K562 (cell line): Measurements from ENCODE around the gene TFF1. TPM values are rescaled to one million over a fixed set of nuclear protein-coding genes. Genes with fewer than 3 reads are reported as not detected.
A peak's percentile ranks its signal among the peaks of the same experiment; 100 is the strongest.

ENCODE experiments used
- ATAC-seq: fragments of 200-7000 bp; cut with Tn5 transposase; 3 replicates; pipeline ENCODE4 v1.9.1; 2020; ENCODE audit warnings: moderate library complexity
- BruUV-seq: library from RNA; stranded (reverse); fragments of 400-500 nt; replicated peaks from 2 replicates; lab custom pipeline; 2021; lab: Mats Ljungman, UMichigan
- CTCF ChIA-PET: fragments of 300-600 bp; formaldehyde crosslinking; extraction: SDS; loops from one replicate; lab custom pipeline; 2021; ENCODE audit warnings: low intra/inter-chr PET ratio; lab: Yijun Ruan, JAX
- POLR2A ChIA-PET: fragments of 300-600, 350-650 bp; sonication (Branson Sonifier 250); formaldehyde crosslinking; extraction: SDS; loops from one replicate; lab custom pipeline; 2021; ENCODE audit warnings: antibody characterized with exemption, inconsistent platforms; lab: Yijun Ruan, JAX
- DNase-seq, 4 experiments: peaks; one replicate each; pipeline versions ENCODE4 v3.0.0 to v3.0.0-alpha.2; 2011 to 2018; ENCODE audit warnings: low spot score in 3 of 4, mixed read lengths in 3 of 4; ENCODE audit errors: extremely low read depth in 1 of 4
- FAIRE-seq: peaks from 2 replicates; lab custom pipeline; 2011; peaks lifted over from hg19 to GRCh38; lab: Jason Lieb, UNC
- H2AFZ ChIP-seq: 2 replicates; pipeline ENCODE4 v1.6.0; 2011; ENCODE audit warnings: low read depth, low read length, control low read depth, inconsistent platforms
- H3K27ac ChIP-seq: fragments of 200-600 bp; 3 replicates; pipeline ENCODE4 v1.8.0; 2011; ENCODE audit warnings: low read depth, mild to moderate bottlenecking, control low read depth, inconsistent platforms, low read length, moderate library complexity, mixed read lengths; ENCODE audit errors: extremely low read depth
- H3K27me3 ChIP-seq, 2 experiments: fragments of 300-600 bp in 1 of 2; 2 replicates in 1 of 2; 3 replicates in 1 of 2; pipeline versions ENCODE4 v1.6.0 to v1.8.0; 2011; ENCODE audit warnings: inconsistent platforms in 2 of 2, low read length in 2 of 2, mild to moderate bottlenecking in 1 of 2, mixed read lengths in 1 of 2, moderate library complexity in 1 of 2; ENCODE audit not compliant: control insufficient read depth in 2 of 2, insufficient read depth in 2 of 2
- H3K36me3 ChIP-seq: fragments of 300-600 bp; 3 replicates; pipeline ENCODE4 v1.8.0; 2011; ENCODE audit warnings: mild to moderate bottlenecking, low read length, inconsistent platforms; ENCODE audit not compliant: control insufficient read depth, insufficient read depth
- H3K4me1 ChIP-seq, 2 experiments: fragments of 200-600 bp in 1 of 2; replicated peaks in 1 of 2; 2 replicates in 1 of 2; 3 replicates in 1 of 2; pipeline versions ENCODE4 v1.5.1 to v1.8.0; 2011; ENCODE audit warnings: inconsistent platforms in 2 of 2, low read length in 2 of 2, mild to moderate bottlenecking in 1 of 2, mixed read lengths in 1 of 2, moderate library complexity in 1 of 2; ENCODE audit not compliant: control insufficient read depth in 2 of 2, insufficient read depth in 2 of 2
- H3K4me2 ChIP-seq: 2 replicates; pipeline ENCODE4 v1.6.1; 2011; ENCODE audit warnings: low read length, control low read depth, inconsistent platforms, mixed read lengths; ENCODE audit not compliant: insufficient read depth
- H3K4me3 ChIP-seq: fragments of 200-600 bp; sonication (generic), shearing (Covaris generic); 2 replicates; pipeline ENCODE4 v1.5.1; 2016; ENCODE audit warnings: control low read depth, inconsistent platforms
- H3K79me2 ChIP-seq: fragments of 200-600 bp; 3 replicates; pipeline ENCODE4 v1.8.0; 2011; ENCODE audit warnings: low read length, inconsistent platforms; ENCODE audit not compliant: control insufficient read depth, insufficient read depth
- H3K9ac ChIP-seq, 2 experiments: 2 replicates each; pipeline versions ENCODE4 v1.6.0 to v1.6.1; 2011; ENCODE audit warnings: low read depth in 2 of 2, low read length in 2 of 2, control low read depth in 1 of 2, inconsistent platforms in 1 of 2, mild to moderate bottlenecking in 1 of 2, mixed read lengths in 1 of 2; ENCODE audit not compliant: insufficient read depth in 1 of 2
- H3K9me1 ChIP-seq: one replicate; pipeline ENCODE4 v1.6.0; 2011; ENCODE audit warnings: inconsistent platforms, mild to moderate bottlenecking, low read length, moderate library complexity; ENCODE audit not compliant: control insufficient read depth, insufficient read depth
- H3K9me3 ChIP-seq: replicated peaks from 2 replicates; pipeline ENCODE4 v1.5.1; 2011; ENCODE audit warnings: low read depth, low read length, inconsistent platforms; ENCODE audit not compliant: control insufficient read depth, insufficient read depth
- H4K20me1 ChIP-seq: replicated peaks from 2 replicates; pipeline ENCODE4 v1.6.1; 2011; ENCODE audit warnings: low read length, inconsistent platforms, mixed read lengths; ENCODE audit not compliant: control insufficient read depth, insufficient read depth
- BCOR ChIP-seq: fragments of 450-650 bp; IDR thresholded peaks from 2 replicates; pipeline ENCODE4 v1.6.1; 2016
- ESRRA ChIP-seq: fragments of 450-650 bp; IDR thresholded peaks from 2 replicates; pipeline ENCODE4 v1.6.1; 2014; ENCODE audit warnings: low read depth, mild to moderate bottlenecking, moderate library complexity, borderline replicate concordance
- HDAC6 ChIP-seq: IDR thresholded peaks from 2 replicates; pipeline ENCODE4 v1.6.1; 2012; ENCODE audit warnings: low read depth, mild to moderate bottlenecking, control low read depth, inconsistent platforms, low read length, moderate library complexity
- KDM1A ChIP-seq, 2 experiments: fragments of 450-650 bp; IDR thresholded peaks; 2 replicates each; pipeline ENCODE4 v1.6.1; 2016; ENCODE audit warnings: mild to moderate bottlenecking in 2 of 2
- MAFG ChIP-seq: fragments of 450-650 bp; conservative IDR thresholded peaks from 2 replicates; pipeline ENCODE4 v1.6.1; 2016; ENCODE audit warnings: missing genetic modification characterization, missing compliant biosample characterization
- MAZ ChIP-seq, 2 experiments: fragments of 450-650 bp in 1 of 2; sonication (generic) in 1 of 2; formaldehyde crosslinking; IDR thresholded peaks in 1 of 2; conservative IDR thresholded peaks in 1 of 2; 2 replicates each; pipeline versions ENCODE4 v1.4.0 to v1.5.0; 2020; ENCODE audit warnings: mild to moderate bottlenecking in 1 of 2, missing genetic modification reagents in 1 of 2
- POLR2B ChIP-seq: fragments of 450-650 bp; IDR thresholded peaks from 2 replicates; pipeline ENCODE4 v1.6.1; 2018; ENCODE audit warnings: low read depth; ENCODE audit not compliant: partially characterized antibody
- RBM25 ChIP-seq: fragments of 200-400 bp; formaldehyde crosslinking; IDR thresholded peaks from 2 replicates; pipeline ENCODE4 v1.6.1; 2018; ENCODE audit warnings: low read length, low read depth, moderate library complexity; ENCODE audit not compliant: severe bottlenecking
- SMARCA5 ChIP-seq: fragments of 450-650 bp; IDR thresholded peaks from 2 replicates; pipeline ENCODE4 v1.6.1; 2016
- TCF3 ChIP-seq: sonication (generic); formaldehyde crosslinking; IDR thresholded peaks from 2 replicates; pipeline ENCODE4 v1.4.0; 2020; ENCODE audit warnings: mild to moderate bottlenecking, missing genetic modification reagents
- TEAD1 ChIP-seq, 2 experiments: fragments of 450-650 bp in 1 of 2; sonication (generic) in 1 of 2; formaldehyde crosslinking; IDR thresholded peaks; 2 replicates each; pipeline versions ENCODE4 v1.4.0 to v1.8.0; 2020 to 2022; ENCODE audit warnings: mild to moderate bottlenecking in 2 of 2, missing genetic modification reagents in 1 of 2
- TEAD4 ChIP-seq, 2 experiments: sonication (generic) in 1 of 2; formaldehyde crosslinking in 1 of 2; IDR thresholded peaks; 2 replicates each; pipeline versions ENCODE4 v1.6.1 to v1.8.0; 2012 to 2022; ENCODE audit warnings: borderline replicate concordance in 1 of 2, inconsistent platforms in 1 of 2, low read length in 1 of 2, mild to moderate bottlenecking in 1 of 2, missing genetic modification reagents in 1 of 2
- ZNF121 ChIP-seq: sonication (generic); formaldehyde crosslinking; conservative IDR thresholded peaks from 2 replicates; pipeline ENCODE4 v1.8.0; 2022; ENCODE audit warnings: missing genetic modification reagents
- ZNF224 ChIP-seq: sonication (generic); formaldehyde crosslinking; IDR thresholded peaks from 2 replicates; pipeline ENCODE4 v1.8.0; 2022; ENCODE audit warnings: mild to moderate bottlenecking, missing genetic modification reagents
- WGBS: fragments of 100-300 bp; shearing (Covaris generic); methylation state at CpG from one replicate; pipeline ENCODE4 v1.1.6; 2016; ENCODE audit warnings: low coverage, mixed read lengths; ENCODE audit not compliant: insufficient coverage; ENCODE audit errors: missing lambda C conversion rate; 5-methylcytosine and 5-hydroxymethylcytosine counted together
- in situ Hi-C: fragments of 300-500 bp; cut with MboI; formaldehyde crosslinking; loops from 4 replicates; pipeline ENCODE4 v1.15.0; 2018; ENCODE audit warnings: inconsistent platforms, mixed read lengths
- intact Hi-C: fragments of 100-400 bp; cut with micrococcal nuclease; formaldehyde crosslinking; loops from 2 replicates; pipeline ENCODE4 v1.14.2; 2022
- polyA plus RNA-seq, 8 experiments: library from polyadenylated mRNA; depleted of rRNA in 4 of 8; stranded (reverse) in 5 of 8; unstranded in 3 of 8; fragments of >200 nt; fragmentation: Nextera tagmentation in 2 of 8; fragmentation: Illumina TruSeq in 1 of 8; extraction: Ambion mirVana in 2 of 8; extraction: Trizol in 1 of 8; gene quantifications; 2 replicates each; pipeline versions ENCODE4 v1.2.1 to v1.2.3, GENCODE V29; 2011 to 2014; ENCODE audit warnings: inconsistent platforms in 1 of 8, missing spikeins in 1 of 8
- total RNA-seq, 7 experiments: library from RNA; depleted of rRNA in 6 of 7; stranded (reverse); fragments of >200 nt in 6 of 7; fragmentation: Illumina TruSeq in 2 of 7; extraction: Trizol in 2 of 7; gene quantifications; 2 replicates each; pipeline versions ENCODE4 v1.2.1 to v1.2.3, GENCODE V29; 2011 to 2021; ENCODE audit warnings: low replicate concordance in 1 of 7
- TF ChIP-seq, protein P1 (sequence below): fragments of 250-450 bp; sonication (Bioruptor Pico); IDR thresholded peaks from 2 replicates; pipeline ENCODE4 v1.8.0; 2021; ENCODE audit warnings: moderate library complexity, mild to moderate bottlenecking, inconsistent platforms
- TF ChIP-seq, protein P2 (sequence below), 3 experiments: fragments of 200-800 bp in 1 of 3; fragments of 250-450 bp in 1 of 3; fragments of 450-650 bp in 1 of 3; sonication (Bioruptor Pico) in 1 of 3; sonication (Bioruptor generic) in 1 of 3; formaldehyde crosslinking in 1 of 3; IDR thresholded peaks; 2 replicates each; pipeline versions ENCODE4 v1.6.1 to v1.8.0; 2016 to 2022; ENCODE audit warnings: mild to moderate bottlenecking in 2 of 3, missing genetic modification characterization in 2 of 3, missing compliant biosample characterization in 1 of 3, moderate library complexity in 1 of 3

Gene TFF1
- total and polyA plus RNA-seq, 9 of the 15 experiments (the other 6 are each of a cell fraction or from before 2014, with no cell fraction given): 0.31 TPM; not detected in 8

DNA sequence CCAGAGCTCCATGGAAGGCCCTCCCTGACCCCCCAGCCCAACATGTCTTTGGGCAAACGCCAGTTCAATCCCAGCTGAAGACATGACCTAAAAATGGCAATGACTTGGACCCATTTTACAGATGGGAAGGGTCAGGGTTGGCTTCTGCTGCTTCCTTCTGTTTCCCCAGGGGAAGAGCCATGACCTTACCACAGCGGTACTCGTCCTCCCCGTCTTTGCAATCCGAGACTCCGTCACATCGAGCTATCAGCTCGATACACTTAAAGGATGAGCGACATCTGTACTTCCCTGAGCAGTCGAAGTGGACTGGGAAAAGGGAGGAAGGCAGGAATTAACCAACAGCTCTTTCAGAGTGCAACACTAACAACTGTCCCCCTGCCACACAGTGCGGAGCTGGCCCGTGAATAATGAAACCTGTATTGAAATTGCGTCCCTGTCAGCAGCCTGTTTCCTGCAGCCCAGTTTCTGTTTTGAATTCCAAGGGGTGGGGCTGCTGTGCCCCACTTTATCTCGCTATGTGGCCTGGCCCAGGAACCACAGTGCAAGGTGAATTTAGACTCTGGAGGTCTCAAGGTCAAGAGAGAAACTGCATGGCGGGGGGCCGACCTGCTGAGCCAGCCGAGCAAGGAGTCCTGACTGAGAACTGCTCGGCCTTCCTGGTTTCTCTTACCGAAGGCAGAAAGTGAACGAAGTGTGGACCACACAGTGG lies 22.6 kb upstream of the TFF1 start:
- no peaks in the 10 kb centered on the region for H3K9me1 ChIP-seq
- peak overlapping the region; percentile 54 for H3K4me2 ChIP-seq
- H3K4me1 ChIP-seq: peaks cover 13 to 16% of the 10 kb centered on the region in 2 experiments; a peak in 3 of 5 replicates
- WGBS: 14% methylated on average over 20 of the region's 20 CpGs
- TF ChIP-seq TEAD1 (CRISPR knock-in tag; IDR thresholded peaks at IDR 0.05) (peak in 1 of 2 experiments; percentile 91; a peak in 2 of 4 replicates), RBM25 (peak; percentile 61), ZNF224 (no peak), ESRRA (peak; percentile 37; the same call in 1 of the 2 replicates), MAFG (no peak), MAZ (CRISPR knock-in tag; conservative IDR thresholded peaks at IDR 0.05 in 1 of 2, IDR thresholded peaks at IDR 0.05 in 1 of 2) (peak; percentile 32 to 59; a peak in 2 of 4 replicates), BCOR (peak; percentile 72; the same call in 1 of the 2 replicates), TCF3 (CRISPR knock-in tag) (peak; percentile 28; the same call in 1 of the 2 replicates), ZNF121 (no peak), TEAD4 (IDR thresholded peaks at IDR 0.05; ENCODE audit: low read length) (peak; percentile 74), TEAD4 (CRISPR knock-in tag; IDR thresholded peaks at IDR 0.05; ENCODE audit: borderline replicate concordance) (no peak), HDAC6 (no peak), POLR2B (no peak), SMARCA5 (peak; percentile 42; the same call in 1 of the 2 replicates), KDM1A (IDR thresholded peaks at IDR 0.05) (0 out of 4 replicates have a peak, but pooled peaks of 1 of the 2 experiments have one; percentile 58)
- TF ChIP-seq, protein P1, sequence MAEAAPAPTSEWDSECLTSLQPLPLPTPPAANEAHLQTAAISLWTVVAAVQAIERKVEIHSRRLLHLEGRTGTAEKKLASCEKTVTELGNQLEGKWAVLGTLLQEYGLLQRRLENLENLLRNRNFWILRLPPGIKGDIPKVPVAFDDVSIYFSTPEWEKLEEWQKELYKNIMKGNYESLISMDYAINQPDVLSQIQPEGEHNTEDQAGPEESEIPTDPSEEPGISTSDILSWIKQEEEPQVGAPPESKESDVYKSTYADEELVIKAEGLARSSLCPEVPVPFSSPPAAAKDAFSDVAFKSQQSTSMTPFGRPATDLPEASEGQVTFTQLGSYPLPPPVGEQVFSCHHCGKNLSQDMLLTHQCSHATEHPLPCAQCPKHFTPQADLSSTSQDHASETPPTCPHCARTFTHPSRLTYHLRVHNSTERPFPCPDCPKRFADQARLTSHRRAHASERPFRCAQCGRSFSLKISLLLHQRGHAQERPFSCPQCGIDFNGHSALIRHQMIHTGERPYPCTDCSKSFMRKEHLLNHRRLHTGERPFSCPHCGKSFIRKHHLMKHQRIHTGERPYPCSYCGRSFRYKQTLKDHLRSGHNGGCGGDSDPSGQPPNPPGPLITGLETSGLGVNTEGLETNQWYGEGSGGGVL (CRISPR knock-in tag): no peak
- TF ChIP-seq, protein P2, sequence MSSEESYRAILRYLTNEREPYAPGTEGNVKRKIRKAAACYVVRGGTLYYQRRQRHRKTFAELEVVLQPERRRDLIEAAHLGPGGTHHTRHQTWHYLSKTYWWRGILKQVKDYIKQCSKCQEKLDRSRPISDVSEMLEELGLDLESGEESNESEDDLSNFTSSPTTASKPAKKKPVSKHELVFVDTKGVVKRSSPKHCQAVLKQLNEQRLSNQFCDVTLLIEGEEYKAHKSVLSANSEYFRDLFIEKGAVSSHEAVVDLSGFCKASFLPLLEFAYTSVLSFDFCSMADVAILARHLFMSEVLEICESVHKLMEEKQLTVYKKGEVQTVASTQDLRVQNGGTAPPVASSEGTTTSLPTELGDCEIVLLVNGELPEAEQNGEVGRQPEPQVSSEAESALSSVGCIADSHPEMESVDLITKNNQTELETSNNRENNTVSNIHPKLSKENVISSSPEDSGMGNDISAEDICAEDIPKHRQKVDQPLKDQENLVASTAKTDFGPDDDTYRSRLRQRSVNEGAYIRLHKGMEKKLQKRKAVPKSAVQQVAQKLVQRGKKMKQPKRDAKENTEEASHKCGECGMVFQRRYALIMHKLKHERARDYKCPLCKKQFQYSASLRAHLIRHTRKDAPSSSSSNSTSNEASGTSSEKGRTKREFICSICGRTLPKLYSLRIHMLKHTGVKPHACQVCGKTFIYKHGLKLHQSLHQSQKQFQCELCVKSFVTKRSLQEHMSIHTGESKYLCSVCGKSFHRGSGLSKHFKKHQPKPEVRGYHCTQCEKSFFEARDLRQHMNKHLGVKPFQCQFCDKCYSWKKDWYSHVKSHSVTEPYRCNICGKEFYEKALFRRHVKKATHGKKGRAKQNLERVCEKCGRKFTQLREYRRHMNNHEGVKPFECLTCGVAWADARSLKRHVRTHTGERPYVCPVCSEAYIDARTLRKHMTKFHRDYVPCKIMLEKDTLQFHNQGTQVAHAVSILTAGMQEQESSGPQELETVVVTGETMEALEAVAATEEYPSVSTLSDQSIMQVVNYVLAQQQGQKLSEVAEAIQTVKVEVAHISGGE (CRISPR knock-in tag; IDR thresholded peaks at IDR 0.05): peak in 1 of 3 experiments; percentile 83; a peak in 2 of 6 replicates
- ATAC-seq (peak; percentile 51), DNase-seq (peak in 2 of 4 experiments; percentile 37 to 43), FAIRE-seq (no peak)
- no peak overlapping the region for H3K27ac ChIP-seq
- H3K9ac ChIP-seq: peak overlapping the region in 1 of 2 experiments; percentile 30; a peak in 1 of 4 replicates
- BruUV-seq: no TSS peak
- H4K20me1 ChIP-seq: no peaks in the 10 kb centered on the region
- in situ Hi-C loops (no loop called here), intact Hi-C loops (no loop called here)
- H3K4me3 ChIP-seq: no peak overlapping the region
- H3K79me2 ChIP-seq: no peaks in the 10 kb centered on the region
- peaks cover 12 to 37% of the 10 kb centered on the region in 2 experiments for H3K27me3 ChIP-seq
- H3K9me3 ChIP-seq: no peaks in the 10 kb centered on the region
- POLR2A ChIA-PET: interaction anchor here (0.6 kb wide), 1 partner anchor 260 kb away, joined by 3 read pairs; no protein-coding TSS in a partner anchor
- CTCF ChIA-PET: no interaction called here
- peak overlapping the region; percentile 78 for H2AFZ ChIP-seq
- no peaks in the 10 kb centered on the region for H3K36me3 ChIP-seq
